Endothelial cell of umbilical vein (primary cell): ENCODE measurements around the gene SEPTIN10.

ENCODE experiments used
- EZH2 ChIP-seq: IDR thresholded peaks from 2 replicates; pipeline ENCODE4 v1.6.1; 2012; ENCODE audit warnings: borderline replicate concordance, low read depth, mild to moderate bottlenecking, moderate library complexity, low read length, inconsistent platforms; ENCODE audit not compliant: severe bottlenecking
- FOS ChIP-seq: IDR thresholded peaks from 2 replicates; pipeline ENCODE4 v1.6.1; 2011; ENCODE audit warnings: mild to moderate bottlenecking, low read length, moderate library complexity, borderline replicate concordance; ENCODE audit not compliant: insufficient read depth
- GATA2 ChIP-seq: IDR thresholded peaks from 2 replicates; pipeline ENCODE4 v1.7.0; 2011; ENCODE audit warnings: low read depth, mild to moderate bottlenecking, moderate library complexity, mixed read lengths, low read length; ENCODE audit not compliant: insufficient read length, insufficient read depth
- JUN ChIP-seq: IDR thresholded peaks from 2 replicates; pipeline ENCODE4 v1.6.1; 2011; ENCODE audit warnings: borderline replicate concordance, low read depth; ENCODE audit not compliant: insufficient read length, insufficient read depth
- MYC ChIP-seq: IDR thresholded peaks from one replicate; pipeline ENCODE4 v1.6.1; 2011; ENCODE audit warnings: mild to moderate bottlenecking, low read depth, low read length
- POLR2A ChIP-seq: IDR thresholded peaks from 2 replicates; pipeline ENCODE4 v1.6.1; 2012; ENCODE audit warnings: low read depth, mild to moderate bottlenecking, control low read depth, low read length
- POLR2AphosphoS5 ChIP-seq: IDR thresholded peaks from 2 replicates; pipeline ENCODE4 v1.6.1; 2012; ENCODE audit warnings: low read depth, mild to moderate bottlenecking, control low read depth, low read length, moderate library complexity; ENCODE audit not compliant: insufficient read depth
- TF ChIP-seq, protein P1 (sequence below), 2 donors: IDR thresholded peaks; 1 replicate in 1 of 2; 2 replicates in 1 of 2; pipeline ENCODE4 v1.5.1; 2011; ENCODE audit warnings: low read length in 2 of 2, mild to moderate bottlenecking in 2 of 2, moderate library complexity in 2 of 2, control low read depth in 1 of 2, inconsistent platforms in 1 of 2, low read depth in 1 of 2; ENCODE audit not compliant: insufficient read depth in 1 of 2; ENCODE audit errors: extremely low read depth in 1 of 2
- TF ChIP-seq, protein P2 (sequence below): IDR thresholded peaks from 2 replicates; pipeline ENCODE4 v1.6.1; 2011; ENCODE audit not compliant: insufficient read depth, insufficient read length

DNA sequence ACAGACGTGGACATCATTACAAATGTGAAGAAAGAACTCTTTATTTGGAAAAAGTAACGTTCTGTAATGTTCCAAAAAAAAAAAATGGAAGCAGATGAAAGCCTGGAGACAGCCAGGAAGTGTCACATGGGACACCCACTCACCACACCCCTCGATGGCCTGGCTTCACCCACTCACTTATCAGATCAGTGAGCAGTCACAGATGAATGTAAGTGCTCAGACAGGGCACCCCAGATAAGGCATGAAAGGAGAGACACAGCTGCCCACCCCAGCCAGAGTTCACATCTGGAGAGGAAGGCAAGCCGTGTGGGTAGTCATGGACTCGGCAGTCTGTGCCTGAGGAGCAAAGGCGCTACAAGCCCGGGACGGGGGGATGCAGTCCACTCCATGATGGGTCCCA, 105.2 kb downstream of the SEPTIN10 start:
- TF ChIP-seq POLR2A: no peak
- TF ChIP-seq FOS: no peak
- TF ChIP-seq, protein P1, sequence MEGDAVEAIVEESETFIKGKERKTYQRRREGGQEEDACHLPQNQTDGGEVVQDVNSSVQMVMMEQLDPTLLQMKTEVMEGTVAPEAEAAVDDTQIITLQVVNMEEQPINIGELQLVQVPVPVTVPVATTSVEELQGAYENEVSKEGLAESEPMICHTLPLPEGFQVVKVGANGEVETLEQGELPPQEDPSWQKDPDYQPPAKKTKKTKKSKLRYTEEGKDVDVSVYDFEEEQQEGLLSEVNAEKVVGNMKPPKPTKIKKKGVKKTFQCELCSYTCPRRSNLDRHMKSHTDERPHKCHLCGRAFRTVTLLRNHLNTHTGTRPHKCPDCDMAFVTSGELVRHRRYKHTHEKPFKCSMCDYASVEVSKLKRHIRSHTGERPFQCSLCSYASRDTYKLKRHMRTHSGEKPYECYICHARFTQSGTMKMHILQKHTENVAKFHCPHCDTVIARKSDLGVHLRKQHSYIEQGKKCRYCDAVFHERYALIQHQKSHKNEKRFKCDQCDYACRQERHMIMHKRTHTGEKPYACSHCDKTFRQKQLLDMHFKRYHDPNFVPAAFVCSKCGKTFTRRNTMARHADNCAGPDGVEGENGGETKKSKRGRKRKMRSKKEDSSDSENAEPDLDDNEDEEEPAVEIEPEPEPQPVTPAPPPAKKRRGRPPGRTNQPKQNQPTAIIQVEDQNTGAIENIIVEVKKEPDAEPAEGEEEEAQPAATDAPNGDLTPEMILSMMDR (IDR thresholded peaks at IDR 0.05; ENCODE audit: extremely low read depth in 1 of 2, insufficient read depth in 1 of 2, low read depth in 1 of 2, low read length in 2 of 2): no peak
- TF ChIP-seq, protein P2, sequence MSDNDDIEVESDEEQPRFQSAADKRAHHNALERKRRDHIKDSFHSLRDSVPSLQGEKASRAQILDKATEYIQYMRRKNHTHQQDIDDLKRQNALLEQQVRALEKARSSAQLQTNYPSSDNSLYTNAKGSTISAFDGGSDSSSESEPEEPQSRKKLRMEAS: no peak
- no peak for TF ChIP-seq POLR2AphosphoS5
- no peak for TF ChIP-seq MYC
- no peak for TF ChIP-seq GATA2
- no peak for TF ChIP-seq EZH2
- TF ChIP-seq JUN: no peak
